Kidney (tissue), 14 donors: ENCODE results near the gene NQO1. TPM values are rescaled to one million over a fixed set of nuclear protein-coding genes. Genes with fewer than 3 reads are reported as not detected.

Source experiments
- DNase-seq, 5 donors: peaks; one replicate each; pipeline ENCODE4 v3.0.0-alpha.2; 2013 to 2020
- FAIRE-seq: peaks from 2 replicates; lab custom pipeline; 2012; peaks lifted over from hg19 to GRCh38; lab: Jason Lieb, UNC
- H3K27ac ChIP-seq, 2 donors: one replicate each; pipeline ENCODE4 v1.7.0; 2013; ENCODE audit warnings: low read depth in 2 of 2, low read length in 2 of 2, inconsistent platforms in 1 of 2
- H3K27me3 ChIP-seq: one replicate; pipeline ENCODE4 v1.7.1; 2013; ENCODE audit warnings: low read length, inconsistent platforms; ENCODE audit not compliant: control insufficient read depth, insufficient read depth
- H3K36me3 ChIP-seq, 3 donors: one replicate each; pipeline versions ENCODE4 v1.7.0 to v1.7.1; 2013; ENCODE audit warnings: low read length in 3 of 3, control low read depth in 1 of 3, inconsistent platforms in 1 of 3; ENCODE audit not compliant: insufficient read depth in 3 of 3, control insufficient read depth in 2 of 3
- H3K4me1 ChIP-seq, 3 donors: one replicate each; pipeline versions ENCODE4 v1.7.0 to v1.7.1; 2013; ENCODE audit warnings: low read length in 3 of 3, inconsistent platforms in 1 of 3, low read depth in 1 of 3; ENCODE audit not compliant: control insufficient read depth in 2 of 3, insufficient read depth in 2 of 3
- H3K4me3 ChIP-seq, 3 donors: one replicate each; pipeline versions ENCODE4 v1.7.0 to v1.8.1; 2013; ENCODE audit warnings: low read length in 3 of 3, control low read depth in 1 of 3, inconsistent platforms in 1 of 3
- H3K9ac ChIP-seq, 3 donors: one replicate each; pipeline versions ENCODE4 v1.7.0 to v1.7.1; 2013; ENCODE audit warnings: low read length in 3 of 3, control low read depth in 1 of 3, inconsistent platforms in 1 of 3
- H3K9me3 ChIP-seq, 3 donors: one replicate each; pipeline versions ENCODE4 v1.7.0 to v1.7.1; 2013; ENCODE audit warnings: low read length in 3 of 3, control low read depth in 1 of 3, inconsistent platforms in 1 of 3; ENCODE audit not compliant: control insufficient read depth in 2 of 3, insufficient read depth in 1 of 3
- intact Hi-C: fragments of 100-400 bp; cut with DNase I; formaldehyde crosslinking; loops from one replicate; pipeline ENCODE4 v1.11.1; 2022
- polyA plus RNA-seq: library from polyadenylated mRNA; stranded (reverse); fragments of 350-450 nt; fragmentation: Illumina TruSeq; extraction: RNeasy Lipid Tissue Mini Kit (QIAGEN cat#74804); gene quantifications from one replicate; pipeline ENCODE4 v1.2.3, GENCODE V29; 2014; ENCODE audit warnings: low read depth, low replicate concordance; ENCODE audit not compliant: insufficient read depth
- total RNA-seq: library from RNA; stranded (reverse); fragmentation: NEBNext Ultra II Directional; extraction: Animal tissue kit (Norgen Biotek cat#: 25700); gene quantifications from one replicate; pipeline ENCODE4 v1.2.1, GENCODE V29; 2021
- TF ChIP-seq, protein P1 (sequence below): IDR thresholded peaks from 3 replicates; pipeline ENCODE4 v1.5.1; 2012; ENCODE audit warnings: mild to moderate bottlenecking, moderate library complexity, borderline replicate concordance; ENCODE audit not compliant: insufficient read depth; ENCODE audit errors: extremely low read depth
- donor health status: control.
- donor health status: control.
- donor health status: control.
- donor health status: control.
- donor health status: control.
- donor health status: DM: yes; HTN: yes; CAD: no.
- donor health status: Normal renal cell carcinoma (clear cell type).

NQO1 gene
- total and polyA plus RNA-seq, 2 donors from 2014 or later = 87.5 to 414 TPM

DNA sequence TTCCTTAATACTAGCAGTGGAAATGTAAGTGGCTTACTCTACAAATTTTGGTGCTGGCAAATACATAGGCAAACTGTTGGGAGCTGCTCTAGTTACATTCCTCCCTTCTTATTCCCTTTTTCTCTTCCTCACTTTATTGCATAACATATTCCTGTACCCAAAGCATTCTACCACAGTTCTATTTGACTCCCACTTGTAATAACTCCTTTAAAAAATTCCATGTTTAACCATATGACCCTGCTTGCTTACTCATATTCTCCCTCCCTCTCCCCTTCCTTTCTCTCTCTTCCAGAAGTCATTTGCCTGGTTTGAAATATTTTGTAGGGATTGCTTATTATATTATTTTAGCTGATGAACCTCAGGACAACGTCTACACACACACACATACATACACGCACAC, 22.7 kb downstream of the NQO1 start:
- no peak for DNase-seq
- TF ChIP-seq, protein P1, sequence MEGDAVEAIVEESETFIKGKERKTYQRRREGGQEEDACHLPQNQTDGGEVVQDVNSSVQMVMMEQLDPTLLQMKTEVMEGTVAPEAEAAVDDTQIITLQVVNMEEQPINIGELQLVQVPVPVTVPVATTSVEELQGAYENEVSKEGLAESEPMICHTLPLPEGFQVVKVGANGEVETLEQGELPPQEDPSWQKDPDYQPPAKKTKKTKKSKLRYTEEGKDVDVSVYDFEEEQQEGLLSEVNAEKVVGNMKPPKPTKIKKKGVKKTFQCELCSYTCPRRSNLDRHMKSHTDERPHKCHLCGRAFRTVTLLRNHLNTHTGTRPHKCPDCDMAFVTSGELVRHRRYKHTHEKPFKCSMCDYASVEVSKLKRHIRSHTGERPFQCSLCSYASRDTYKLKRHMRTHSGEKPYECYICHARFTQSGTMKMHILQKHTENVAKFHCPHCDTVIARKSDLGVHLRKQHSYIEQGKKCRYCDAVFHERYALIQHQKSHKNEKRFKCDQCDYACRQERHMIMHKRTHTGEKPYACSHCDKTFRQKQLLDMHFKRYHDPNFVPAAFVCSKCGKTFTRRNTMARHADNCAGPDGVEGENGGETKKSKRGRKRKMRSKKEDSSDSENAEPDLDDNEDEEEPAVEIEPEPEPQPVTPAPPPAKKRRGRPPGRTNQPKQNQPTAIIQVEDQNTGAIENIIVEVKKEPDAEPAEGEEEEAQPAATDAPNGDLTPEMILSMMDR = no peak
- Histone ChIP-seq H3K27me3 (no peaks in the 10 kb centered on the region), H3K9ac (no peak overlapping the region), H3K9me3 (no peaks in the 10 kb centered on the region), H3K36me3 (peaks cover 0 to 13% (median 5%) of the 10 kb centered on the region in 3 donors), H3K4me1 (peaks cover 0 to 7% (median 5%) of the 10 kb centered on the region in 3 donors), H3K27ac (no peak overlapping the region), H3K4me3 (no peak overlapping the region)
- no peak for FAIRE-seq
- intact Hi-C loops = loop anchor here (10.0 kb wide), 1 partner anchor 51 kb away; the partner anchor contains the start of gene NOB1

DNA sequence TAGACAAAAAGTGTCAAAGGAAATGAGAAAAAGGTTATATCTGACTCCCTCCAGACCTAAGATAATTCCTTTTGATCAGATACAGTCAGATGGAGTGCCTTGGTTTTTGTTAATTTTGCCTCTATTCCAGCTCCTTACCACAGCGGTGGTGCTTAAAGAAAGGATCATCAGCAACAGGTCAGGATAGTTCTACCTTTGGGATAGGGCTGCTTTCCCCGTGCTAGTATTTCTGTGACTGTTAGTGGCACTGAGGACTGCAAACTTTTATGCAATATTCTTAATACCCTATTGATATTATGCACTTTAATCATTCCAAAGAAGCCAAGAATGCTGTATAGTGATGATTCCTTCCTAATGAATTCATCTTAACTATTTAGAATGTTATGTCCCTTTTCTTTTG, 24.5 kb downstream of the NQO1 start:
- H3K36me3 ChIP-seq = peaks cover 0 to 8% (median 8%) of the 10 kb centered on the region in 3 donors
- no peaks in the 10 kb centered on the region for H3K9me3 ChIP-seq
- FAIRE-seq (no peak), DNase-seq (no peak)
- TF ChIP-seq, protein P1 = no peak
- H3K9ac ChIP-seq = no peak overlapping the region
- no peak overlapping the region for H3K4me3 ChIP-seq
- no peaks in the 10 kb centered on the region for H3K27me3 ChIP-seq
- intact Hi-C loops = loop anchor here (10.0 kb wide), 1 partner anchor 53 kb away; the partner anchor contains the start of gene NOB1
- H3K4me1 ChIP-seq = peaks cover 0 to 3% (median 0%) of the 10 kb centered on the region in 3 donors
- H3K27ac ChIP-seq = no peak overlapping the region

DNA sequence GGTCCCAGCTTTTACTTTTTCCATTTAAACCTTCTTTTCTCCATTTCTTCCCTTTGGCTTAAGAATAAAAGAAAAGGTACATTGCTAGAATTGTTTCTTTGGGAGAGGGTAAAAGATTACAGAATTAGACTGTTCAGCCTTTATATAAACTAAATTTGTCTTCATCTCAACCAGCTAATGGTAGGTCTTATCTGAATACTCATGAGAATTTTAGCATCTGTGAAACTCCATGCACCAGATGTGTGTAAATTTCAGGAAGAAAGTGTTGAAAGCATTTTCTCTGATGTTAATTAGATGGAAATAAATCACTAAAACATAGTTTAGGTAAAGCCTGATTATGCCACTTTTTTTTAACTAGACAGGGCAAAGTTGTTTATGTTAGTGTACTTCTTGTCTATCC, 24.9 kb downstream of the NQO1 start:
- Histone ChIP-seq H3K4me3 (no peak overlapping the region), H3K27ac (no peak overlapping the region), H3K36me3 (peaks cover 0 to 10% (median 10%) of the 10 kb centered on the region in 3 donors), H3K9ac (no peak overlapping the region), H3K27me3 (no peaks in the 10 kb centered on the region), H3K9me3 (no peaks in the 10 kb centered on the region), H3K4me1 (no peaks in the 10 kb centered on the region)
- DNase-seq (no peak), FAIRE-seq (no peak)
- TF ChIP-seq, protein P1 = no peak
- intact Hi-C loops = loop anchor here (10.0 kb wide), 1 partner anchor 53 kb away; the partner anchor contains the start of gene NOB1
